Measurements from ENCODE around the gene OTOG. TPM values are rescaled to one million over a fixed set of nuclear protein-coding genes. Genes with fewer than 3 reads are reported as not detected.

OTOG gene
- total RNA-seq, 1 donor from 2014 or later = 0.12 TPM

DNA sequence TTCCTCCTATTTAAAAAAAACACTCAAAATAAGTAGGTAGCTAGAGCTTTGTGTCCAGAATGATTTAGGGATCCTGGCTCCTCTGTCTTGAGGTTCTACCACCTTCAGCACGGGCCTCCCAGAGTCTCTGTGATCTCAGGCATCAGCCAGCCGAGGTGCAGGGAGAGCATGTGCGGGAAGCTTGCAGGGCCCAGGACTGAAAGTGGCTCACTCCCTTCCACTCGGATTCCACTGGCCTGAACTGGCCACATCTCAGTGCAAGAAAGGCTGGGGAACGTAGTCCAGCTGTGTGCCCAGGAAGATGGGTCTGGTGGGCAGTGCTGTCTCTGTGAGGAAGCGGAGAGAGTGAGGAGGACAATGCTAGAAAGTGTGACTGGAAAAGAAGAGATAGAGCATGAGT is 104.0 kb downstream of the OTOG start:
- DNase-seq (ENCODE audit: low spot score) = no peak

DNA sequence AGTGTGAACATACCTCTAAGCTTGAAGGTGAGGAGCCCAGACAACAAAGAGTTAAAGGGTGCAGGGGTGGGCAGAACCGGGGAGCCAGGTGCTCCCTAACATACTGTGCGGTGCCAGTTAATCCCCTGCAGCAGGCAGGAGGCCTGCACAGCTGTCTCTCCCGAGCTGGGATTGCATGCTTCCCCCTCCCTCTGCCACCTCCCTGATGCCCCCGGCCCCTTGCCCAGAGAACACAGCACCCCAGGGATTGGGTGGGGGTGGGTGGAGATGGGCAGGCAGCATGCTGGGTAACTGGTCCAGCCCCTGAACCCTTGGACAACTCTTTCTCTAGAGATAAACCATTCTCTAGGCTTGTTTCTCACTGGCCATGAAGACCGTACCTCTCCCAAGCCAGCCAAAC is 104.6 kb downstream of the OTOG start:
- DNase-seq (ENCODE audit: low spot score) = no peak

DNA sequence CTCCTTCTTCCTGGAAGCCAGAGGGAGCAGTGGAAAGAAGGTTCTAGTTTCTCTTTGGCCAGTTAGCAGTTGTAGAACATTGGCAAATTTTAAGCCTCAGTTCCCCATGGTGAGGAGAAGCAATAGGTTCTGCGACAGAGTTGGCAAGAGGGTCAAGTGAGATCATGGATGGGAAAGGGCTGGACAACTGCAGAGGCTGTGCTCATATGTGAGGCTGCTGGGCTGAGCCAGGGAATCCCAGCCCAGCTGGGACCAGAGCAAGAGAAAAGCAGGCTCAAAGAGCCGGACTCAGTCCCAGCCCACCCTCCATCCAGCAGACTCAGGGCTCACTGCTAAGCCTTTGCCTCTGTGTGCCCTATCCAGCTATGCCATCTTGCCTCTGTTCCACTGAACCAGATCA is 105.5 kb downstream of the OTOG start:
- DNase-seq (ENCODE audit: low spot score) = no peak

DNA sequence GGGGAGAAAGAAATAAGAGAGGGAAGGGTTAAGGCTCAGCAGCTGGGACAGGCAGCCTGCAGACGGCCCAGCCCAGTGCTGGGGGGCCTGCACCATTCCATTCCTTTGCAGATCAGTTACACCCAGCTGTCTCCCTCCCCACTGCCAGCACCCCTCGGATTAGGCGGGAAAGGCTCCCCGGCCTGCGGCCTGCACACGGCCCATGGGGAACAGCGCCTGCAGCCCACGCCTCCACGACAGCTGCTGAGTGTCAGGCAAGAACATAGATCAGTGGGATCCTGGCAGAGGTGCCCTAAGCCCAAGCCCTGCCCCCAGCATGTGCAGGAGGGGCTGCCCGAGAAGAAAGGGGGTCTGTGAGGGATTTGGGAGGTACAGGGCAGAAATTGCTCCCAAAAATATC is 106.6 kb downstream of the OTOG start:
- no peak for DNase-seq (ENCODE audit: low spot score)

DNA sequence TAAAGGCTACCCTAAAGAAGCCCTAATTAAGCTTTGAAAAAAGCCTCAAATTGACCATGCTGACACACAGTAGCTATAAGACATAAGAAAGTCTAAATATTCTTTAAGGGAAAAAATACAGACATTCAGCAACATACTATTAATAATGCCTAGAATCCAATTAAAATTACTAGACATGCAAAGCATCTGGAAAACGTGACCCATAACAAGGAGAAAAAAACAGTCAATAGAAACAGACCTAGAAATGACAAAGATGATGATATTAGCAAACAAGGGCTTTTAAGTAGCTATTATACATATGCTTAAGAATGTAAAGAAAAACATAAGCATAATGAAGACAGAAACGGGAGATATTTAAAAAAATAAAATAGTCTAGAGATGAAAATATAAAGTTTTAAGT is 108.6 kb downstream of the OTOG start:
- DNase-seq (ENCODE audit: low spot score) = no peak

DNA sequence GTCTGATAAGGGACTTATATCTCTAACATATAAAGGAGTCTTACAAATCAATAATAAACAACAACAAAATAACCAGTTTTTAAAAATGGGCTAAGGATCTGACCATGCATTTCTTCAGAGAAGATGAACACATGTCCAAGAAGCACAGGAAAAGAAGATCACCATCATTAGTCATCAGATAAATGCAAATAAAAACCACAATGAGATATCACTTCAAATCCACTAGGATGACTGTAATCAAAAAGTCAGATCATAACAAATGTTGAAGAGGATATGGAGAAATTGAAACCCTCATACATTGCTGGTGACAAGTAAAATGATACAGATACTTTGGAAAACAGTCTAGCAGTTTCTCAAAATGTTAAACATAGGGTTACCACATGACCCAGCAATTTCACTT is 111.2 kb downstream of the OTOG start:
- DNase-seq (ENCODE audit: low spot score) = no peak

DNA sequence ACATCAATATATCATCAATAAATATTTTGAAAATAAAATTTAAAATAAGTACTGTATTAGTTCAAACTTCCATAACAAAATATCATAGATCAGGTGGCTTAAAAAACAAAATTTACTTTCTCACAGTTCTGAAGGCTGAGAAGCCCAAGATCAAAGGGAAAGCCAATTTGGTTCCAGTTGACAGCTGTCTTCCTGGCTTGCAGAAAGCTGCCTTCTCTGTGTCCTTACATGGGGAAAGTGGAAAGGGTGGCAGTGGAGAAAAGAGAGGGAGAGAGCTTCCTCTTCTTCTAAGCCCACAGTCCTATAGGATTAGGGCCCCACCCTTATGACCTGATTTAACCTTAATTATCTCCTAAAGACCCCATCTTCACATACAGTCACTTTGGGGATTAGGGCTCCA is 121.1 kb downstream of the OTOG start:
- DNase-seq (ENCODE audit: low spot score) = no peak

DNA sequence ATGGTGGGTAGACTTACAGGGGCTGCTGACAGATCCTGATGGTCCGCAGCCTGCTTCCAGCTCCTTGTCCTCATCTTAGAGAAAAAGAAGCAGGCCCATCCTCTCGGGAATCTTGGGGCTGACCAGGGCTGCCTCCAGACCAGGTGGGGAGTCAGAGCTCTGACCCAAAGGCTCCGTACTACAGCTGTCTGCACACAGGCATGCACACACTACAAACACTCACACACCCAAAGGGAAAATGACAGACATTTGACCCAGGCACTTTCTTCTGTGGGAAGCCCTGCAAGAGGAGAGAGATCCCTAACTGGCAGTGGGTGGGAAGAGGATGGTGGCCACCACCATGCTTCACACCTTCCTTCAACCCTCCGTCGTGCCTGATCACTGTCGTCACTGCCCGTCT is 125.4 kb downstream of the OTOG start:
- DNase-seq (ENCODE audit: low spot score) = no peak

DNA sequence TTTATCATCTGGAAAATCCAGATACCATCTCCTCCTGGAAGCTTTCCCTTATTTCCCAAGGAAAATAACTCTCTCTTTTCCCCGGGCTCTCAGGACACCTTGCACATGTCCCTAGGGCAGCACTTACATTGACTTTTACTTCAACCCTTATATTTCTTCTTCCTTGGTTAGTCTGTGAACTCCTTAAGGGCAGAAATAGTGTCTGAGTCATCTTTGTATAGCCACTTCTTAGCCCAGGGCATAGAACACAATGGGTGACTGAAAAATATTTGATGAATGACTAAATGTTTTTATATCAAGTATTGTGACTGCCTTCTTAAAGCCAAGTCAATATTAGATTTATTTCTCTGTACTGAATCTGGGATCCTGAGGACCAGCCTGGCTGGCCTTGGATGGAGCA is 126.9 kb downstream of the OTOG start:
- no peak for DNase-seq (ENCODE audit: low spot score)

DNA sequence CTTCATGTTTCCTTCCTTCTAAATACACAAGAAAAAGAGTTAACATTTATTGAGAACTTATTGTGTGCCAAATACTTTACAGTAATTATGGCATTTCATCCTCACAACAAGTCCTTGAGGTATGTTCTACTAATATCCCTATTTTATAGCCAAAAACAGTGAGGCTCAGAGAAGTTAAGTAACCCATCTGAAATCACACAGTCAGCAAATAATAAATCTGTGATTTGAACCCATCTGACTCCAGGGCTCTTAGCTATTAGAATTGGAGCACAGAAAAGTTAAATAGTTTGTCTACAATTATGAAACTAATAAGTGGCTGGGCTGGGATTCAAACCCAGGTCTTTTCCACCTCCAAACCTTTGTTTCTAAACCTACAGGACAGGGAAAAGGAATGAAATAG is 135.8 kb downstream of the OTOG start:
- DNase-seq (ENCODE audit: low spot score) = no peak

DNA sequence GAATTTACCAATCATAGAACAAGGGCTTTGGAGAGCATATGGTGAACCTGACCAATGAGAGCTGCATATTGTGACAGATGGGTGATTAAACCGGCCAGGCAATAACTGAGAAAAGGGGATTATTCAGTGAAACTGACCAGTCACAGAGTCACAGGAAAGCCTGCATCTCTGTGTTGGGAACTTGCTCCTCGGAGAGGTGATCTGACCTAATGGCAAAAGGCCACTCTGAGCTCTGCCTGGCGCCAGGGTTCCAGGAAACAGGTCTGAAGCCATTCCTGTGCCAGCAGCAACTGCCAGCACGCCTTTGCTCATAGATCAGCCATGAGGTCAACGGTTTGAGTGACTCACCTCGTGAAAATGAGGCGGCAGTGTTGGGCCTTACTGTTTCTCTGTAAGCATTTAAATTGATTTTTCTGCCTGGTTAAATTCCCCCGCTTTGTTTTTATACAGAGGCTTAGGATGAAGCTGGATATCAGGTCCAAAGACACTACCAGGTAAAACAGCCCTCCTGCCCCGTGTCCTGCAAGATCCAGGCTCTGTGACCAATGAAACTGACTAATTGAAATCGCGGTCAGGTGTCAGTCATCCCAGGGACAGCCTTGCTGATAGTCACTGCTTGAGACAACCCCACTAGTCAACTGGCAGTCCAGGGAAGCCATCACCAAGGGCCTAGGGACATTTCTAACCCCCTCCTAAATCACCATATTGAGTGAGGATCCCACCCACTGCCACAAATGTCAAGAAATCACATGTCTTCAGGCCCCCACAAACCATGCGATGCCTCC is 136.5 kb downstream of the OTOG start:
- DNase-seq (ENCODE audit: low spot score) = peak; percentile 64

DNA sequence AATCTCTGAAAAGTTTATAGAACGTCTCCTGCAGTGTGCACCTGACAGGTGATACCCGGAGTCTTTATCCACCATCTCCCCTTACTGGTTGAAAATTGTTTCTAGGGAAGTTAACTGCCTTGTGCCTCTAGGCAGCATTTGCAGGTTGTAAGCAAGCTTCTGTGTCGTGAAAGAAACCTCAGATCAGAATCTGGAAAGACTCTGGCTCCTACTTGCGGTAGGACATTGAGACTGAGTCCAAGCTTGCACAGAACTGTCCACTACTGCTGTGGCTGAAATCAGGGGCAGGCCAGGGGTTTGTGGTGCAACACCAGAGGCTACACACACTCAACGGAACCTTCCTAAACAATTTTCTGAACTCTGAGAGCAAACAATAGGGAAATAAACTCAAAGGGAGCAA is 137.5 kb downstream of the OTOG start:
- no peak for DNase-seq (ENCODE audit: low spot score)

DNA sequence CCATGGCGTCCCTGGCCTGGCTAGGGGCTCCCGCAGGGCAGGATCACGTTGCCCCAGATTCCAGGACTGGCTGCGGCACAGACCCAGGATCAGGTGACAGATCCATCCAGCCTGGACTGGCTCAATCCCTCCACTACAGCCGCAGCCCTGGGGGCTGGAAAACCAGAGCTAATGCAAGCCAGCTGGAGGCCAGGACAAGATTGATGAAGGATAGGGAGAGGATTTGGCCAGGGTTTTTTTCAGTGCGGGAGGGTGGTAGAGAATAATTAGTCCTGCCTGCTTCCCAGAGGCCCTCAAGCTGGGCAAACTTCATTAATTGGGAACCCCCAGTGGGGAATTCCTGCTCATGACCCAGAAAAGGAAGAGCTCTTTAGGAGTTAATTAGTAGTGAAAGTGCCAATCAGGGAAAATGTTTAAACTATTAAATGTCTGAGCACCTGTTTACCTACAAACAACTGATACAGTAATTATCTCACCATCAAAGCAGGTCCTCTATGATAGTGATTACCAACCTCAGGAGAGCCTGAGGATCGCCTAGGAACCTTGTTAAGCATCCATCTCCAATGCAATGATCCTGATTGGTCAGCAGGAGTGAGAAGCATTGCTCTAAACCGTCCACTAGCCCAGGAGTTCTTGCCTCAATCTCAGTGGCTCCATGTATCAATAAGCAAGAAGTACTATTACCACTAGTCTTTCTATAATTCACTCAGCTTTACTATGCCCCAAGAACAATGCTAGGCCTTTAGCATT is 139.3 kb downstream of the OTOG start:
- DNase-seq (ENCODE audit: low spot score) = no peak

DNA sequence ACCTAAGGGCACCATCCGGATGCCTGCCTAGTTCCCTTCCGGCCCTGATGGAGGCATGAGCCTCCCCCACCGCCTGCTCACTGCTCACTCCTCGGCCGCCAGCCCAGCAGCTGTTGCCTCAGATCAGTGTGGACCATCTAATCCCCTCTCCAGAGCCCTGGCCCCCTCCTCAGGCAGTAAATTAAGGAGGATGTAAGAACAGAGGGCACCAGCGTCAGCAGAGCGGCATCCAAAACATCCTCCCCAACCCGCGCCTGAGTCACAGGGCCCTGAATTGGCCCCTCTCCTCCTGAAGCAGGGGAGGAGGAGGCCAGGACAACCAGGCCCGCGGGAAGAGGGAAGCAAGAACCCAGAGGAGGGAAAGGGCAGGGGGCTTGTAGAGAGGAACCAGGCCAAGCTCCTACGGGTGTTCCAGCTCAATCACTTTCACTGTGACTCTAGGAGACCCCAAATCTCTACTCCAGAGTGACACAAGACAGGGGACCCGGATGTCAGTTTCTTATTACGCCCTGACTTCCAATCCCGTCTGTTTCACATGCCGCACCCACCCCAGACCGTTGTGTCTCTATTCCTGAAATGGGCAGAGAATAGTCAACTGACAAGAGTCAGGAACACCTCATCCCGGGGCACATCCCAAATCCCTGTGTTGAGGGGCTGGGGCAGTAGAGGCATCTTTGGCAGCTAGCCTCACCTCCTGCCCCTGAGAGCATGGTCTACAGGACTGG is 141.0 kb downstream of the OTOG start:
- DNase-seq (ENCODE audit: low spot score) = no peak

DNA sequence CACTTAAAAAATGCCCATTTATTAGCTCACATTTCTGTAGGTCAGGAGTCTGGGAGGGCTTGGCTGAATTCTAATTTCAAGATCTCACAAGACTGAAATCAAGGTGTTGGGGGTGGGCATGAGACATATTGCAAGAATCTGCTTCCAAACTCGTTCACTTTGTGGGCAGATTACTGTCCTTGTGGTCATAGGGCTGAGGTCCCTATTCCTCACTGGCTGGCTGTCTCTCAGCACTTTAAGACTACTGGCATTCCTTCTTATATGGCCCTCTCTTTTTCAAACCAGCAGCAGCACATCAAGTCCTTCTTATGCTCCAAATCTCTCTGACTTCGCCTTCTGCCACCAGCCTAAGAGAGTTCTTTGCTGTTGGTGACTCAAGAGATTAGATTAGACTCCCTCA is 144.5 kb downstream of the OTOG start:
- no peak for DNase-seq (ENCODE audit: low spot score)

DNA sequence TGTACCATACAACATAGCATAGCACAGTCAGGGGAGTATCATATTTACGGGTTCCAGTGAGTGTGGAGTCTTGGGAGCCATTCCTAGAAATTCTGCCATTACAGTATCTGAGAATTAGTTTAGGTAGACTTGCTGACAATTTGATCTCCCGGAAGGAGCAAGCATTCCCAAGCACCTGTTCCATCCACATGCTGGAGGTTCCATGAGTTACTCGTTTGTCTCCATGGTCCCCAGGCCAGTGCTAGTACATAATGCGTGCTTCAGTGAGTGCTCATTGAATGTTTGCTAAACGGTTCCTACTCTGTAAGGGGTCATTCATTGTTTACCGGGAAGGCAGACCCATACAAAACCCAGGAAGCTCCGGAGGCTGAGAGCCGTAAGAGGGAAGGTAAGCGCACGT is 144.9 kb downstream of the OTOG start:
- no peak for DNase-seq (ENCODE audit: low spot score)

DNA sequence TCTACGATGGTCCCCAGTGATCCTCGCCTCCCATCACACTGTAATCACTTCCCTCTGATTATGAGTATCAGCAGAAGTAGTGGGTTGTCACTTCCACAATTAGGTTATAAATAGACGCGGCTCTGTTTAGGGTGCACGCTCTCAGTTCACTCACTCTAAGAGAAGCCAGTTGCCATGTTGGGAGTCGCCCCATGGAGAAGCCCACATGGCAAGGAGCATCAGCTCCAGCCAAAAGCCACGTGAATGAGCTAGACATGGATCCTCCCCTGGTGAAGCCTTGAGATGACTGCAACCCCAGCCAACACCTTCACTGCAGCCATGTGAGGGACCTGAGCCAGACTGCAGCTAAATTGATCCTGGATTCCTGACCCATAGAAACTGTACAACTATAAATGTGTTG is 145.9 kb downstream of the OTOG start:
- DNase-seq (ENCODE audit: low spot score) = no peak

DNA sequence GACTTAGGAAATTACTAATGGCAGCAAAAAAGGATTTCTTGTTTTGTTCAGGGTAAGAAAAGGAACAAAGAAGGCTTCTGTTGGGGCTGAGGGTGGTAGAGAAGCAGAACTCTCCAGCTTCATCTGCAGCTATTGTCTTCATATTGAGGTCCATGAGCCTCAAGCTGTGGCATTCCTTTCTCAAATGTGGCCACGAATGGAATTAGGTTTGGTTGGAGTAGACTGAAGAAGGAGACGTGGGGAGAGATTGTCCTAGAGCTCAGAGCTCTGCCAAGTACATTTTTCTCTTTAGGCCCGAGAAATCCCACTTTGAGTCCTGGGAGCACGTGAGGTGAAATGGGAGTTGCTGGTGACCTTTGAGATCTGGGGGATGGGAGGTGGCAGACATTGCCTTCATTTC is 146.5 kb downstream of the OTOG start:
- no peak for DNase-seq (ENCODE audit: low spot score)

DNA sequence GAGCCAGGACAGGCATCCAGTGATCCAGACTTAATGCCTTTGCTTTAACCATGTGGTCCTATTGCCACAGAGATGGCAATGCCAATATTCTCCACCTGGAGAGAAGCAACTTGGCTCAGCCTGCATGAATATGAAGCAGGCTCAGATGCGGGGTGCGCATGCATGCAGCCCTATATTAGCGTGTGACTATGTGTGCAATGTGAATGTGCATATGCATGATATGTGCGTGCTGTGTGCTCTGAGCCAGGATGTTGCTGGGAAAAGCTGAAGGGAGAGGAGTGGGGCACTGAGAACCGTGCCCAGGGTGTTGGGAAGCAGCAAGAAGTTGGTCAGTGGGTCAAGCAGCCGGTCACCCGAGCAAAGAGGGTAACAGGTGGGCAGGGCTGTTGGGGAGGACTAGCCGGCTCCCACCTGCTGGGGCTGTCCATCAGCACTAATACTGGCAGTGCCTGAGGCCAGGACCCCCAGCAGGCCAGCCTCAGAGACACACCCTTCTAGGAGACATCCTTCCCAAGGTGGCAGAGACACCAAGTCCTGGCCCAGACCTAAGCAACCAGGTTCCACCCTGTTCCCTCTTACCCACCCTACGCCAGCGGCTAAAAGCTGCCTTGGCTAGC is 147.5 kb downstream of the OTOG start:
- DNase-seq (ENCODE audit: low spot score) = no peak

DNA sequence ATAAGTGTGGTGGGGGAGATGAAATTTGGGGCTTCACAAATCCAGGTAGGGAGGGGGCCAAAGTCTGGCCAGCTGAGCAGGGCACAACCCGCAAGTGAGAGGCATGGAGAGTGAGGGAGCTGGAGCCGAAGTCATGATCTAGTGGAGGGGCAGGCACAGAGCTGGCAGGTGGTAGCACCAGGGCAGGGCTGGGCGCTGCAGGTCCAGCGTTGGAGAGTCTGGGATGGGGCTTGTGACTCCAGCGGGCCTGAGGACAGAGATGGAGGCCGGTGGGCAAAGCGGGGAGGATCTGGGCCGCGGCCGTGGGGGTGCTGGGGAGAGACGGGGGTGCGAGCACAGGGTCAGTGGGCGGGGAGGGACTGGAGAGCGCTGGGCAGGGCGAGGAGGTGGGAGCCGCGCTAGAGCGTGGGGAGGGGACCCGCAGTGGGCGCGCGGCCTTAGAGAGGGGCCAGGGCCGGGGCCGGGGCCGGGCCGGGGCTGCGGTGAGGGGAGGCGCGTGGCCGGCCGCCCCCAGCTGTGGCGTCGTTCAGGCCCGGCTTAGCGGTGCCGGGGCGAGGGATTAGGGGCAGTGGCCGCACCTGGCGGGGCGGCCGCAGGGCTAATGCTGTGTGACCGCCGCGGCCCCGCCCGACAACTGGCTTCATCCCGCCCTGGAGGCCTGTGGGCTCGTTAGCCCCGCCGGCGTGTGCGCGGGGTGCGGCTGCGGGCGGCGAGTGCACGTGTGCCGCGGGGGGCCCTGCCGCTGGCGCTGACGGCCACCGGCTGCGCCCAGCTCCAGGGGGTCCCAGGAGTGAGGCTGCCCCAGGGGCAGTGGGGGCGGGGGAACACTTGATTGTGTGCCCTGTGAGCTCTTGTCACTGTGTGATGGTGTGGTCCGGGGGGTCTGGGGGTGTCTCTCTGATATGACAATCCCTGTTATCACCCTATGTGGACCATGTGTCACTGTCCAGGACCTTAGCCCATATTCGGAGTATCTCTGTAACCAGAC is 148.7 kb downstream of the OTOG start:
- no peak for DNase-seq (ENCODE audit: low spot score)

DNA sequence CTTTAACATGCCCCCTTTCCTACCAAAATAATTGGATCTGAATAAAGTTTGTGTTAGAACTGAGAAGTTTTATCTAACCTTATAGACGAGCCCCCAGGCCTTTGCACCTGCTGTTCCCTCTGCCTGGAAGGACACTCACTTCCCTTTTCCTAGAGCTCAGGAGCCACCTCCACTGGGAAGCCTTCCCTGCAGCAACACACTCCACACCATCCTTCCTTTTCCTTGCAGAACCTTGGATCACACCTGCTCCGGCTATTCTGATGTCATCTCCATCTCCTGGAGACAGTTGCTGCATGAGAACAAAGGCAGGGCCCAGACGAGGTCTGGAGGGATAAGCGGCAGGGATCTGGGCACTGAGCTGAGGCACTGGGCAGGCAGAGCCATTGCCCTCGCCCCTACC is 149.7 kb downstream of the OTOG start:
- DNase-seq (ENCODE audit: low spot score) = no peak
